ENCODE data around the gene MSMO1. TPM values are rescaled to one million over a fixed set of nuclear protein-coding genes. Genes with fewer than 3 reads are reported as not detected.

MSMO1 gene
- total and polyA plus RNA-seq, 10 donors = 11.0 to 27.4 (median 17.7) TPM

- no peak for DNase-seq
- H3K27ac ChIP-seq = peak overlapping the region in 1 of 8 donors; percentile 2
- H3K27me3 ChIP-seq (replicated peaks in 1 of 7) = no peaks in the 10 kb centered on the region
- H3K36me3 ChIP-seq = peaks cover 0 to 10% (median 0%) of the 10 kb centered on the region in 6 donors
- no peaks in the 10 kb centered on the region for H3K9me3 ChIP-seq
- intact Hi-C loops (cut with DNase I; ENCODE audit: low total_unique reads) = no loop called here
- no peak for TF ChIP-seq POLR2A (IDR thresholded peaks at IDR 0.05)
- TF ChIP-seq POLR2AphosphoS5 (IDR thresholded peaks at IDR 0.05) = no peak
- TF ChIP-seq CTCF (IDR thresholded peaks at IDR 0.05 in 8 of 11, conservative IDR thresholded peaks at IDR 0.05 in 3 of 11) = no peak
- H3K4me3 ChIP-seq = no peak overlapping the region
- H3K4me1 ChIP-seq = peaks cover 0 to 53% (median 24%) of the 10 kb centered on the region in 6 donors
These were observed 38.6 kb upstream of the MSMO1 start for GRCh38 chr4:165288639-165289422.

DNA sequence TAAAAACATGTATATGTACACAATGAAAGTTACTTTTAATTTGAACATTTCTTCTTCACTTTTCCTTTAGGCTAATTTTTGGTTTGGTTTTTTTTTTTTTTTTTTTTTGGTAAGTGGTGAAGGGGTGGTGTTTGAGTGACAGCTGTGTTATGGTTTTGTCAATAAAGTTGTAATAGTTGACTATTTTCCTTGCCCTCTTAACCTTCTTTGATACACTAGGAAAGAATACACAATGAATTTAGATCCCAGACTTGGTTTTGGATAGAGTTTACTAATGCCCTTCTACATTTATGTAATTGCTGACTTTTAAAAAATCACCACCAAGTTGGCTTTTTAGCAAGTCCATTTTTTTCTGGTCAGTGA lies 38.1 kb upstream of the MSMO1 start:
- H3K27ac ChIP-seq = no peak overlapping the region
- H3K4me1 ChIP-seq = peaks cover 0 to 59% (median 30%) of the 10 kb centered on the region in 6 donors
- DNase-seq = no peak
- no peak overlapping the region for H3K4me3 ChIP-seq
- H3K9me3 ChIP-seq = no peaks in the 10 kb centered on the region
- peaks cover 0 to 4% (median 0%) of the 10 kb centered on the region in 6 donors for H3K36me3 ChIP-seq
- intact Hi-C loops (cut with DNase I; ENCODE audit: low total_unique reads) = no loop called here
- TF ChIP-seq POLR2AphosphoS5 (IDR thresholded peaks at IDR 0.05) (no peak), POLR2A (IDR thresholded peaks at IDR 0.05) (no peak), CTCF (IDR thresholded peaks at IDR 0.05 in 8 of 11, conservative IDR thresholded peaks at IDR 0.05 in 3 of 11) (no peak)
- H3K27me3 ChIP-seq (replicated peaks in 1 of 7) = no peaks in the 10 kb centered on the region

DNA sequence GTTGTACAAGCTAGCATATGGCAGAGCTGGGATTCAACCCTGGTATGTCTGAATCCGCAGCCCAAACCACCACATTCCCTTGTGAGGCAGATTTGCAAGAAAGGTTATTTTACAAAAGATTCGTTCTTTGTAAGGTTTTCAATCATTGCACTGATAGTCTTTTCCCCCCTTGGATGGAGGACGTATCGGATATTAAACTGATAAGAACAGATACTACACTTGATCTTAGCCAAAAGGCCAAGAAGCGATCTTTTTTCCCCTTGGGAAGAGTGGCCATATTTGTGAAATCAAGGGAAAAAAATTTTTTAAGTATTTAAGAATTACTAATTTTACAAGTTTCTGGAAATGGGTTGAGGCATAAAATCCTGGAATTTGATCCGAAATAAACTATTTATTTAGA lies 34.4 kb upstream of the MSMO1 start:
- 95 to 99% (median 97%) methylated on average over 6 of the region's 6 CpGs for WGBS, 5 donors
- H3K9me3 ChIP-seq = no peaks in the 10 kb centered on the region
- DNase-seq = no peak
- no peak overlapping the region for H3K27ac ChIP-seq
- H3K36me3 ChIP-seq = peaks cover 0 to 24% (median 8%) of the 10 kb centered on the region in 6 donors
- H3K4me3 ChIP-seq = no peak overlapping the region
- intact Hi-C loops (cut with DNase I; ENCODE audit: low total_unique reads) = no loop called here
- H3K27me3 ChIP-seq (replicated peaks in 1 of 7) = no peaks in the 10 kb centered on the region
- H3K4me1 ChIP-seq = peaks cover 8 to 57% (median 26%) of the 10 kb centered on the region in 6 donors
- TF ChIP-seq CTCF (IDR thresholded peaks at IDR 0.05 in 8 of 11, conservative IDR thresholded peaks at IDR 0.05 in 3 of 11) = no peak
- TF ChIP-seq POLR2AphosphoS5 (IDR thresholded peaks at IDR 0.05) = no peak
- TF ChIP-seq POLR2A (IDR thresholded peaks at IDR 0.05) = no peak

DNA sequence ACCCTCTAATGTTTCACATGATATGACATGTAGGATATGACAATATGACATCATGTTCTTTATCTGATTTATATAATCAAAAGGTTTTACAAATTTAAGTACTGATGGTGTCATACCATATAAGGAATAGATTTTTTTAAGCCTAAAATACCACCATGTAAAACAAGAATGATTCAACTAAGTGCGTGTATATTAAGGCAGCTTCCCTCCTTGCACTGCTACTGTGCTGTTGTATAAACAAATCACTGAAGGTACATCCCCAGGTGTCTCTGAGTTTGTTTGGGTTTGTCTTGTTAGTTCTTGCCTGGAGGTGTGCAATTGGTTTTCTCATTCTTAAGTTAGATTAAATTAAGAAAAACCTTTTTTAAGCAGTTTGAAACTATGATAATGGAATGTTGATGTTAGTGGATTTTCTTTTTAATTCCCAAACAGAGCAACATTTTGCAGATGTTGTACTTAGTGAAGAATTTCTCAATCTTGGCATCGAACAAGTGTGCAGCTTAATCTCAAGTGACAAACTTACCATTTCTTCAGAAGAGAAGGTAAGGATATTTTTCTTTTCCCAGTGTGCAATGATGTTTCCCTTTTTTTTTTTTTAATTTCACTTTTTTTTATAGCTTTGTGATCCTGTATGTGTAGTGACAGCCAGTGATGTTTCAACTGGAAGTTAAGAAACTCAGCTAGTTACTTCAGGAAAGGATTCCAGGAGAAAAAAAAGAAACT lies 33.4 kb upstream of the MSMO1 start:
- H3K4me1 ChIP-seq = peaks cover 8 to 54% (median 19%) of the 10 kb centered on the region in 6 donors
- TF ChIP-seq POLR2A (IDR thresholded peaks at IDR 0.05) (no peak), CTCF (IDR thresholded peaks at IDR 0.05 in 8 of 11, conservative IDR thresholded peaks at IDR 0.05 in 3 of 11) (no peak), POLR2AphosphoS5 (IDR thresholded peaks at IDR 0.05) (no peak)
- peak overlapping the region in 7 of 8 donors; percentile 50 to 81 (median 66) for H3K27ac ChIP-seq
- no peak overlapping the region for H3K4me3 ChIP-seq
- no peak for DNase-seq
- WGBS, 5 donors = 79 to 87% (median 80%) methylated on average over 2 of the region's 2 CpGs
- H3K9me3 ChIP-seq = no peaks in the 10 kb centered on the region
- intact Hi-C loops (cut with DNase I; ENCODE audit: low total_unique reads) = no loop called here
- H3K36me3 ChIP-seq = peaks cover 0 to 33% (median 14%) of the 10 kb centered on the region in 6 donors
- H3K27me3 ChIP-seq (replicated peaks in 1 of 7) = no peaks in the 10 kb centered on the region

Measured in spleen (tissue), 11 donors.